ENCODE data around the gene FAM117A. TPM values are rescaled to one million over a fixed set of nuclear protein-coding genes. Genes with fewer than 3 reads are reported as not detected.
"Not testable (repeated sequence)": the region's sequence is repeated elsewhere in the genome, so short reads cannot be mapped to it uniquely, and the experiment has no call there.

Gene FAM117A
- total RNA-seq, 1 donor from 2014 or later, result 16.5 TPM

GRCh38 chr17:49677134-49677932 is 86.6 kb downstream of the FAM117A start:
- peaks cover 10% of the 10 kb centered on the region for H3K36me3 Mint-ChIP-seq
- TF ChIP-seq CTCF (IDR thresholded peaks at IDR 0.05; ENCODE audit: unreplicated experiment), result no peak
- H3K4me3 Mint-ChIP-seq, result peak overlapping the region; percentile 89
- peaks cover 4% of the 10 kb centered on the region for H3K9me3 Mint-ChIP-seq
- peaks cover 3% of the 10 kb centered on the region for H3K27me3 Mint-ChIP-seq (ENCODE audit: low read depth)
- peak; percentile 98 to 99 for DNase-seq (ENCODE audit: low spot score in 2 of 2, unreplicated experiment in 2 of 2)
- H3K27ac Mint-ChIP-seq, result peak overlapping the region; percentile 98
- H3K4me1 Mint-ChIP-seq, result peaks cover 33% of the 10 kb centered on the region

GRCh38 chr17:49676276-49676868 is 87.6 kb downstream of the FAM117A start:
- DNase-seq (ENCODE audit: low spot score in 2 of 2, unreplicated experiment in 2 of 2), result no peak
- peaks cover 10% of the 10 kb centered on the region for H3K36me3 Mint-ChIP-seq
- peaks cover 4% of the 10 kb centered on the region for H3K9me3 Mint-ChIP-seq
- peaks cover 33% of the 10 kb centered on the region for H3K4me1 Mint-ChIP-seq
- peak overlapping the region; percentile 98 for H3K27ac Mint-ChIP-seq
- no peak for TF ChIP-seq CTCF (IDR thresholded peaks at IDR 0.05; ENCODE audit: unreplicated experiment)
- H3K27me3 Mint-ChIP-seq (ENCODE audit: low read depth), result no peaks in the 10 kb centered on the region
- H3K4me3 Mint-ChIP-seq, result peak overlapping the region; percentile 89

GRCh38 chr17:49674507-49674906 is 89.4 kb downstream of the FAM117A start:
- Mint-ChIP-seq H3K27me3 (ENCODE audit: low read depth) (no peaks in the 10 kb centered on the region), H3K27ac (peak overlapping the region; percentile 54), H3K9me3 (peaks cover 4% of the 10 kb centered on the region), H3K36me3 (peaks cover 10% of the 10 kb centered on the region), H3K4me1 (peaks cover 44% of the 10 kb centered on the region), H3K4me3 (no peak overlapping the region)
- TF ChIP-seq CTCF (IDR thresholded peaks at IDR 0.05; ENCODE audit: unreplicated experiment), result no peak
- no peak for DNase-seq (ENCODE audit: low spot score in 2 of 2, unreplicated experiment in 2 of 2)

- H3K27ac Mint-ChIP-seq; H3K27me3 Mint-ChIP-seq (ENCODE audit: low read depth); H3K9me3 Mint-ChIP-seq; H3K4me3 Mint-ChIP-seq; DNase-seq (ENCODE audit: low spot score in 2 of 2, unreplicated experiment in 2 of 2): not testable (repeated sequence)
- peaks cover 44% of the 10 kb centered on the region for H3K4me1 Mint-ChIP-seq
- peaks cover 10% of the 10 kb centered on the region for H3K36me3 Mint-ChIP-seq
Measured at GRCh38 chr17:49673679-49674078, 90.3 kb downstream of the FAM117A start.

- H3K27ac Mint-ChIP-seq, result peak overlapping the region; percentile 71
Measured at GRCh38 chr17:49670641-49671040, 93.3 kb downstream of the FAM117A start.

More at GRCh38 chr17:49670641-49671040, 93.3 kb downstream of the FAM117A start:
- DNase-seq (ENCODE audit: low spot score in 2 of 2, unreplicated experiment in 2 of 2), result no peak
- H3K27me3 Mint-ChIP-seq (ENCODE audit: low read depth), result no peaks in the 10 kb centered on the region
- H3K4me1 Mint-ChIP-seq, result peaks cover 25% of the 10 kb centered on the region
- H3K9me3 Mint-ChIP-seq, result no peaks in the 10 kb centered on the region
- no peak overlapping the region for H3K4me3 Mint-ChIP-seq
- no peak for TF ChIP-seq CTCF (IDR thresholded peaks at IDR 0.05; ENCODE audit: unreplicated experiment)
- H3K36me3 Mint-ChIP-seq, result peaks cover 13% of the 10 kb centered on the region

Data from mesothelial cell of epicardium (in vitro differentiated cells).